ENCODE results near the gene UQCR11. TPM values are rescaled to one million over a fixed set of nuclear protein-coding genes. Genes with fewer than 3 reads are reported as not detected.

Gene UQCR11
- polyA plus RNA-seq, 1 donor (not counting 4 experiments of a cell fraction or from before 2014, with no cell fraction given) = 327 TPM

- H2AFZ ChIP-seq (ENCODE audit: control insufficient read depth, low read length) = no peak overlapping the region
- no peaks in the 10 kb centered on the region for H3K9me3 ChIP-seq (ENCODE audit: control insufficient read depth, low read depth, low read length)
- no peak overlapping the region for H3K4me3 ChIP-seq (ENCODE audit: control insufficient read depth in 2 of 3, extremely low read depth in 1 of 3, insufficient read depth in 2 of 3, low read depth in 1 of 3, low read length in 3 of 3)
- no peak for FAIRE-seq
- dilution Hi-C loops (cut with MboI; ENCODE audit: extremely low pct_ligation_motif_present, low sequenced_read_pairs) = no loop called here
- H3K4me1 ChIP-seq (ENCODE audit: control insufficient read depth, extremely low read depth, insufficient read depth, low read length) = no peaks in the 10 kb centered on the region
- TF ChIP-seq CTCF (optimal IDR thresholded peaks at IDR 0.05 in 1 of 3, IDR thresholded peaks at IDR 0.05 in 1 of 3, conservative IDR thresholded peaks at IDR 0.05 in 1 of 3; ENCODE audit: extremely low read depth in 1 of 3, insufficient read depth in 2 of 3, low read length in 3 of 3) (no peak), EZH2 (IDR thresholded peaks at IDR 0.05; ENCODE audit: low read length) (no peak)
- H3K27me3 ChIP-seq (ENCODE audit: control insufficient read depth, extremely low read depth, insufficient read depth, low read length) = peaks cover 3% of the 10 kb centered on the region
- no peak for DNase-seq (ENCODE audit: low read depth, low spot score)
- H3K9ac ChIP-seq (ENCODE audit: control insufficient read depth, extremely low read depth, insufficient read depth, low read length) = no peak overlapping the region
- H4K20me1 ChIP-seq (ENCODE audit: control insufficient read depth, extremely low read depth, insufficient read depth, low read length) = no peaks in the 10 kb centered on the region
- no peaks in the 10 kb centered on the region for H3K79me2 ChIP-seq (ENCODE audit: control insufficient read depth, insufficient read depth, low read length)
- no peaks in the 10 kb centered on the region for H3K9me1 ChIP-seq (ENCODE audit: control insufficient read depth, extremely low read depth, insufficient read depth, low read length)
- H3K4me2 ChIP-seq (ENCODE audit: control insufficient read depth, extremely low read depth, insufficient read depth, low read depth, low read length) = no peak overlapping the region
- H3K36me3 ChIP-seq (ENCODE audit: control insufficient read depth in 2 of 2, extremely low read depth in 1 of 2, insufficient read depth in 2 of 2, low read length in 2 of 2) = peaks cover 0 to 13% of the 10 kb centered on the region in 2 experiments
- H3K27ac ChIP-seq (ENCODE audit: control insufficient read depth, insufficient read depth, low read length) = no peak overlapping the region
Observed at GRCh38 chr19:1574354-1575136, 30.7 kb downstream of the UQCR11 start.

- H3K4me1 ChIP-seq (ENCODE audit: control insufficient read depth, extremely low read depth, insufficient read depth, low read length) = no peaks in the 10 kb centered on the region
- no peaks in the 10 kb centered on the region for H4K20me1 ChIP-seq (ENCODE audit: control insufficient read depth, extremely low read depth, insufficient read depth, low read length)
- no peak overlapping the region for H3K27ac ChIP-seq (ENCODE audit: control insufficient read depth, insufficient read depth, low read length)
- DNase-seq (ENCODE audit: low read depth, low spot score) (no peak), FAIRE-seq (no peak)
- peaks cover 0 to 10% of the 10 kb centered on the region in 2 experiments for H3K36me3 ChIP-seq (ENCODE audit: control insufficient read depth in 2 of 2, extremely low read depth in 1 of 2, insufficient read depth in 2 of 2, low read length in 2 of 2)
- H3K9ac ChIP-seq (ENCODE audit: control insufficient read depth, extremely low read depth, insufficient read depth, low read length) = no peak overlapping the region
- no peaks in the 10 kb centered on the region for H3K9me3 ChIP-seq (ENCODE audit: control insufficient read depth, low read depth, low read length)
- no peak overlapping the region for H2AFZ ChIP-seq (ENCODE audit: control insufficient read depth, low read length)
- H3K79me2 ChIP-seq (ENCODE audit: control insufficient read depth, insufficient read depth, low read length) = no peaks in the 10 kb centered on the region
- peaks cover 11% of the 10 kb centered on the region for H3K27me3 ChIP-seq (ENCODE audit: control insufficient read depth, extremely low read depth, insufficient read depth, low read length)
- H3K9me1 ChIP-seq (ENCODE audit: control insufficient read depth, extremely low read depth, insufficient read depth, low read length) = no peaks in the 10 kb centered on the region
- dilution Hi-C loops (cut with MboI; ENCODE audit: extremely low pct_ligation_motif_present, low sequenced_read_pairs) = no loop called here
- H3K4me3 ChIP-seq (ENCODE audit: control insufficient read depth in 2 of 3, extremely low read depth in 1 of 3, insufficient read depth in 2 of 3, low read depth in 1 of 3, low read length in 3 of 3) = no peak overlapping the region
- no peak overlapping the region for H3K4me2 ChIP-seq (ENCODE audit: control insufficient read depth, extremely low read depth, insufficient read depth, low read depth, low read length)
- TF ChIP-seq CTCF (optimal IDR thresholded peaks at IDR 0.05 in 1 of 3, IDR thresholded peaks at IDR 0.05 in 1 of 3, conservative IDR thresholded peaks at IDR 0.05 in 1 of 3; ENCODE audit: extremely low read depth in 1 of 3, insufficient read depth in 2 of 3, low read length in 3 of 3) (no peak), EZH2 (IDR thresholded peaks at IDR 0.05; ENCODE audit: low read length) (no peak)
Observed at GRCh38 chr19:1572795-1573194, 32.5 kb downstream of the UQCR11 start.
